ENCODE results near the gene NCBP1. TPM values are rescaled to one million over a fixed set of nuclear protein-coding genes. Genes with fewer than 3 reads are reported as not detected.
A peak's percentile ranks its signal among the peaks of the same experiment; 100 is the strongest.

Gene NCBP1
- total and polyA plus RNA-seq, 9 of the 15 experiments (the other 6 are each of a cell fraction or from before 2014, with no cell fraction given): 29.4 to 69.7 (median 57.5) TPM

DNA sequence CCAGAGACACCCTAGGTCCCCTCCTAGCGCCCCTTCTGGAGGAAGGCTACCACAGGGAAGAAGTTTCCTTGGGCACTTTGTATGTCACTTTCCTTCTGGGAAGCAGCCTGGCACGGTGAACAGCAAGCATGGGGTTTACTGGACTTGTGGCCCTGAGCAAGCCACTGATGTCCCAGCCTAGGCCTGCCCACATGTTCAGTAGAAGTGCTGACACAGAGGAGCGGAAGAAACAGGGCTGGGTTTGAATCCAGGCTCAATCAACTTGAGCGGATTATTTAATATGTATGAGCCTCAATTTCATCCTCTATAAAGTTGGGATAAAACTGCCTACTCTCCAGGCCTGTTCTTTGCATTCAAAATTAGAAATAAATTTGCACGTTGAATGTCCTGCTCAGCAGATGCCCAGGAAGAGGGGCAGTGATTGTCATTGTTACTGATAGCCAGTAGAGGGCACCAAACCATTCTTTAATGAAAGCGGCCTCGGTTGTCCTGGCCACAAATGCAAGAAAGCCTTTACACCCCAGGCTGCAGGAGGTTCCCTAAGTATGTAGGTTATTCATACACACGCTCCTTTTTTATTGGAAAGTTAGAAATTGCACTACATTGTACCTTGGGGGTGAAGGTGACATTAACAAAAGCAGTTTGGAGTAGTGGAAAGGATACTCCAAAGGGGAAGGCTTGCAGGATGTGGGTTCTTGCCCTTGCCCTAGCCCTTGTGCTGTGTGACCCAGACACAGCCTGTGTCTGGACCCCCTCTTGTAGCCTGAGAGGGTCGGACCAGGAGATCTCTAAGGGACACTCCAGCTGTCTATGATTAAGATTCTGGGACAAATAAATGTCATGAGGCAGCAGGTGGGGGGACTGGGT lies 77.0 kb downstream of the NCBP1 start (continued):
- TF ChIP-seq, protein P1, sequence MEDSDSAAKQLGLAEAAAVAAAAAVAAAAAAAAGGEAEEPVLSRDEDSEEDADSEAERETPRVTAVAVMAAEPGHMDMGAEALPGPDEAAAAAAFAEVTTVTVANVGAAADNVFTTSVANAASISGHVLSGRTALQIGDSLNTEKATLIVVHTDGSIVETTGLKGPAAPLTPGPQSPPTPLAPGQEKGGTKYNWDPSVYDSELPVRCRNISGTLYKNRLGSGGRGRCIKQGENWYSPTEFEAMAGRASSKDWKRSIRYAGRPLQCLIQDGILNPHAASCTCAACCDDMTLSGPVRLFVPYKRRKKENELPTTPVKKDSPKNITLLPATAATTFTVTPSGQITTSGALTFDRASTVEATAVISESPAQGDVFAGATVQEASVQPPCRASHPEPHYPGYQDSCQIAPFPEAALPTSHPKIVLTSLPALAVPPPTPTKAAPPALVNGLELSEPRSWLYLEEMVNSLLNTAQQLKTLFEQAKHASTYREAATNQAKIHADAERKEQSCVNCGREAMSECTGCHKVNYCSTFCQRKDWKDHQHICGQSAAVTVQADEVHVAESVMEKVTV (CRISPR knock-in tag; IDR thresholded peaks at IDR 0.05): peak; percentile 74
- TF ChIP-seq NCOR1 (IDR thresholded peaks at IDR 0.05) (no peak), GTF2E2 (tag; IDR thresholded peaks at IDR 0.05) (no peak), HOMEZ (CRISPR knock-in tag; IDR thresholded peaks at IDR 0.05) (no peak), CHAMP1 (IDR thresholded peaks at IDR 0.05) (no peak), PML (IDR thresholded peaks at IDR 0.05; ENCODE audit: low read length) (no peak), RB1 (IDR thresholded peaks at IDR 0.05; ENCODE audit: low read depth) (0 out of 2 replicates have a peak, but pooled peaks have one; percentile 6), REST (IDR thresholded peaks at IDR 0.05; ENCODE audit: borderline replicate concordance) (peak; percentile 79), REST (CRISPR knock-in tag; IDR thresholded peaks at IDR 0.05; ENCODE audit: low read depth) (no peak), ESRRA (IDR thresholded peaks at IDR 0.05; ENCODE audit: borderline replicate concordance, low read depth) (peak; percentile 47; the same call in 1 of the 2 replicates)
- TF ChIP-seq, protein P2, sequence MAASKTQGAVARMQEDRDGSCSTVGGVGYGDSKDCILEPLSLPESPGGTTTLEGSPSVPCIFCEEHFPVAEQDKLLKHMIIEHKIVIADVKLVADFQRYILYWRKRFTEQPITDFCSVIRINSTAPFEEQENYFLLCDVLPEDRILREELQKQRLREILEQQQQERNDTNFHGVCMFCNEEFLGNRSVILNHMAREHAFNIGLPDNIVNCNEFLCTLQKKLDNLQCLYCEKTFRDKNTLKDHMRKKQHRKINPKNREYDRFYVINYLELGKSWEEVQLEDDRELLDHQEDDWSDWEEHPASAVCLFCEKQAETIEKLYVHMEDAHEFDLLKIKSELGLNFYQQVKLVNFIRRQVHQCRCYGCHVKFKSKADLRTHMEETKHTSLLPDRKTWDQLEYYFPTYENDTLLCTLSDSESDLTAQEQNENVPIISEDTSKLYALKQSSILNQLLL (CRISPR knock-in tag; IDR thresholded peaks at IDR 0.05; ENCODE audit: borderline replicate concordance): no peak
